ENCODE measurements around the gene NKX2-3.

The NKX2-3 gene

GRCh38 chr10:99526861-99527504 is 5.8 kb upstream of the NKX2-3 start:
- no peak for DNase-seq (ENCODE audit: low read depth)

- DNase-seq (ENCODE audit: low read depth): no peak
Measured at GRCh38 chr10:99527526-99528493, 4.9 kb upstream of the NKX2-3 start.

GRCh38 chr10:99528494-99529441 is 4.0 kb upstream of the NKX2-3 start:
- DNase-seq (ENCODE audit: low read depth): no peak

- no peak for DNase-seq (ENCODE audit: low read depth)
Measured at GRCh38 chr10:99529591-99530107, 3.1 kb upstream of the NKX2-3 start.

- no peak for DNase-seq (ENCODE audit: low read depth)
Measured at GRCh38 chr10:99530108-99531025, 2.4 kb upstream of the NKX2-3 start.

GRCh38 chr10:99531026-99531695 is 1.6 kb upstream of the NKX2-3 start:
- DNase-seq (ENCODE audit: low read depth): no peak

- DNase-seq (ENCODE audit: low read depth): no peak
Measured at GRCh38 chr10:99531696-99532593, 797 bp upstream of the NKX2-3 start.

GRCh38 chr10:99533496-99534449 is 1.0 kb downstream of the NKX2-3 start:
- DNase-seq (ENCODE audit: low read depth): no peak

- no peak for DNase-seq (ENCODE audit: low read depth)
Measured at GRCh38 chr10:99534450-99534938, 1.8 kb downstream of the NKX2-3 start.

- no peak for DNase-seq (ENCODE audit: low read depth)
Measured at GRCh38 chr10:99534939-99535763, 2.4 kb downstream of the NKX2-3 start.

- DNase-seq (ENCODE audit: low read depth): no peak
Measured at GRCh38 chr10:99535764-99536337, 3.1 kb downstream of the NKX2-3 start.

- no peak for DNase-seq (ENCODE audit: low read depth)
Measured at GRCh38 chr10:99536338-99537085, 3.8 kb downstream of the NKX2-3 start.

- DNase-seq (ENCODE audit: low read depth): no peak
Measured at GRCh38 chr10:99537086-99537988, 4.6 kb downstream of the NKX2-3 start.

GRCh38 chr10:99537989-99538917 is 5.5 kb downstream of the NKX2-3 start:
- no peak for DNase-seq (ENCODE audit: low read depth)
